Natural killer cell (primary cell): Measurements from ENCODE around the gene MASP2. TPM values are rescaled to one million over a fixed set of nuclear protein-coding genes. Genes with fewer than 3 reads are reported as not detected.
A peak's percentile ranks its signal among the peaks of the same experiment; 100 is the strongest.

Experiments
- ATAC-seq, 3 donors: fragments of 150-1000 bp in 2 of 3; fragments of 200-7000 bp in 1 of 3; cut with Tn5 transposase; 1 replicate in 1 of 3; 2 replicates in 2 of 3; pipeline ENCODE4 v1.10.0; 2021; ENCODE audit warnings: mild to moderate bottlenecking in 2 of 3, moderate library complexity in 2 of 3
- DNase-seq, 2 donors: peaks; one replicate each; pipeline versions ENCODE4 v3.0.0 to v3.0.0-alpha.2; 2013 to 2021; ENCODE audit warnings: mixed read lengths in 1 of 2
- H3K27ac ChIP-seq: one replicate; pipeline ENCODE4 v1.5.1; 2013; ENCODE audit warnings: mild to moderate bottlenecking, low read length
- H3K27me3 ChIP-seq: one replicate; pipeline ENCODE4 v1.6.1; 2013; ENCODE audit warnings: low read length; ENCODE audit not compliant: control insufficient read depth, insufficient read depth
- H3K36me3 ChIP-seq: one replicate; pipeline ENCODE4 v1.6.1; 2013; ENCODE audit warnings: low read length; ENCODE audit not compliant: control insufficient read depth, insufficient read depth
- H3K4me1 ChIP-seq: one replicate; pipeline ENCODE4 v1.6.1; 2013; ENCODE audit warnings: low read length; ENCODE audit not compliant: control insufficient read depth, insufficient read depth
- H3K4me3 ChIP-seq: one replicate; pipeline ENCODE4 v1.5.1; 2013; ENCODE audit warnings: low read length
- H3K9me3 ChIP-seq: one replicate; pipeline ENCODE4 v1.6.1; 2013; ENCODE audit warnings: low read length; ENCODE audit not compliant: control insufficient read depth, insufficient read depth
- H3K27ac Mint-ChIP-seq, 2 donors: one replicate each; pipeline ENCODE4 v1.8.0; 2022; ENCODE audit warnings: mild to moderate bottlenecking in 2 of 2, mixed read lengths in 2 of 2, moderate library complexity in 1 of 2
- H3K27me3 Mint-ChIP-seq, 2 donors: one replicate each; pipeline ENCODE4 v1.8.0; 2022; ENCODE audit warnings: low read depth in 2 of 2, mixed read lengths in 2 of 2
- H3K36me3 Mint-ChIP-seq: one replicate; pipeline ENCODE4 v1.8.0; 2022; ENCODE audit warnings: mixed read lengths
- H3K4me1 Mint-ChIP-seq, 2 donors: one replicate each; pipeline ENCODE4 v1.8.0; 2022; ENCODE audit warnings: mixed read lengths in 2 of 2
- H3K4me3 Mint-ChIP-seq: one replicate; pipeline ENCODE4 v1.8.0; 2022; ENCODE audit warnings: mild to moderate bottlenecking, moderate library complexity, mixed read lengths
- H3K9me3 Mint-ChIP-seq, 2 donors: one replicate each; pipeline ENCODE4 v1.8.0; 2022; ENCODE audit warnings: mixed read lengths in 2 of 2
- WGBS: methylation state at CpG from one replicate; pipeline ENCODE4 v1.1.7; 2013; ENCODE audit warnings: missing lambda C conversion rate; ENCODE audit not compliant: insufficient coverage; 5-methylcytosine and 5-hydroxymethylcytosine counted together
- intact Hi-C: fragments of 100-400 bp; cut with micrococcal nuclease; formaldehyde crosslinking; loops from one replicate; pipeline ENCODE4 v1.14.2; 2022
- total RNA-seq, 4 donors: library from RNA; stranded (reverse); fragments of 120-200 nt in 1 of 4; gene quantifications; one replicate each; pipeline versions ENCODE4 v1.2.3 to v1.2.4, GENCODE V29; 2013 to 2022
- TF ChIP-seq, protein P1 (sequence below): fragments of 200-600 bp; IDR thresholded peaks from one replicate; pipeline ENCODE4 v1.8.0; 2022; ENCODE audit warnings: antibody characterized with exemption

Gene MASP2
- total RNA-seq, 3 donors from 2014 or later (not counting 1 experiment from before 2014, with no cell fraction given) = 0.16 to 0.20 TPM; not detected in 1

GRCh38 chr1:11072216-11072917, 25.3 kb upstream of the MASP2 start:
- H3K27ac Mint-ChIP-seq = no peak overlapping the region
- H3K27me3 ChIP-seq = no peaks in the 10 kb centered on the region
- no peaks in the 10 kb centered on the region for H3K9me3 ChIP-seq
- no peak overlapping the region for H3K4me3 ChIP-seq
- TF ChIP-seq, protein P1, sequence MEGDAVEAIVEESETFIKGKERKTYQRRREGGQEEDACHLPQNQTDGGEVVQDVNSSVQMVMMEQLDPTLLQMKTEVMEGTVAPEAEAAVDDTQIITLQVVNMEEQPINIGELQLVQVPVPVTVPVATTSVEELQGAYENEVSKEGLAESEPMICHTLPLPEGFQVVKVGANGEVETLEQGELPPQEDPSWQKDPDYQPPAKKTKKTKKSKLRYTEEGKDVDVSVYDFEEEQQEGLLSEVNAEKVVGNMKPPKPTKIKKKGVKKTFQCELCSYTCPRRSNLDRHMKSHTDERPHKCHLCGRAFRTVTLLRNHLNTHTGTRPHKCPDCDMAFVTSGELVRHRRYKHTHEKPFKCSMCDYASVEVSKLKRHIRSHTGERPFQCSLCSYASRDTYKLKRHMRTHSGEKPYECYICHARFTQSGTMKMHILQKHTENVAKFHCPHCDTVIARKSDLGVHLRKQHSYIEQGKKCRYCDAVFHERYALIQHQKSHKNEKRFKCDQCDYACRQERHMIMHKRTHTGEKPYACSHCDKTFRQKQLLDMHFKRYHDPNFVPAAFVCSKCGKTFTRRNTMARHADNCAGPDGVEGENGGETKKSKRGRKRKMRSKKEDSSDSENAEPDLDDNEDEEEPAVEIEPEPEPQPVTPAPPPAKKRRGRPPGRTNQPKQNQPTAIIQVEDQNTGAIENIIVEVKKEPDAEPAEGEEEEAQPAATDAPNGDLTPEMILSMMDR = no peak
- no peaks in the 10 kb centered on the region for H3K27me3 Mint-ChIP-seq
- intact Hi-C loops = no loop called here
- WGBS = 72% methylated on average over 13 of the region's 13 CpGs
- H3K4me3 Mint-ChIP-seq = no peak overlapping the region
- H3K36me3 ChIP-seq = peaks cover 87% of the 10 kb centered on the region
- no peaks in the 10 kb centered on the region for H3K4me1 Mint-ChIP-seq
- no peak for ATAC-seq
- H3K4me1 ChIP-seq = no peaks in the 10 kb centered on the region
- H3K36me3 Mint-ChIP-seq = peaks cover 23% of the 10 kb centered on the region
- DNase-seq = no peak
- no peaks in the 10 kb centered on the region for H3K9me3 Mint-ChIP-seq
- H3K27ac ChIP-seq = no peak overlapping the region

GRCh38 chr1:11071463-11072215, 24.6 kb upstream of the MASP2 start:
- DNase-seq = no peak
- H3K27ac ChIP-seq = no peak overlapping the region

DNA sequence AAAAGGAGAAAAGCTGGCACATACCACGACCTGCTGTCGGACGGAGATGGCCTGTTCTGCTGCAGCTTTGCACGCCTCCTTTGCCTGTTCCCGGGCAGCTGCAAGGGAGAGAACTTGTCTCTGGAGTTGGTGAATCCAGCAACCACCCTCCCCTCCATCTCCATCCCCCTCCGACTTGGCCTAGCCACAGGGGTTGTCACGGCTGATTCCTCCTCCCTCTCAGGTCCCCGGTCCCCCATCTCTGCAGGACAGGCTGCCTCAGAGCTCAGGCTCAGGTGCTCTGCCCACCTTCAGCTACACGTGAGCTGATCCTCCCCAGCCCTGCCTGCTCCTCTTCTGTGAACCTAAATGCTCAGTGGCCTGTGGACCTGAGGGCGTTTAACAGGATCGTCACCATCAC, 23.8 kb upstream of the MASP2 start:
- peak overlapping the region in 1 of 2 donors; percentile 11 for H3K27ac Mint-ChIP-seq
- H3K9me3 Mint-ChIP-seq = no peaks in the 10 kb centered on the region
- intact Hi-C loops = no loop called here
- Histone ChIP-seq H3K4me1 (no peaks in the 10 kb centered on the region), H3K27ac (no peak overlapping the region), H3K4me3 (no peak overlapping the region), H3K36me3 (peaks cover 84% of the 10 kb centered on the region), H3K9me3 (no peaks in the 10 kb centered on the region), H3K27me3 (no peaks in the 10 kb centered on the region)
- no peak overlapping the region for H3K4me3 Mint-ChIP-seq
- WGBS = 97% methylated on average over 11 of the region's 11 CpGs
- TF ChIP-seq, protein P1 = no peak
- H3K36me3 Mint-ChIP-seq = peaks cover 23% of the 10 kb centered on the region
- no peaks in the 10 kb centered on the region for H3K27me3 Mint-ChIP-seq
- no peaks in the 10 kb centered on the region for H3K4me1 Mint-ChIP-seq
- no peak for ATAC-seq
- no peak for DNase-seq

More at GRCh38 chr1:11071463-11072215, 24.6 kb upstream of the MASP2 start:
- TF ChIP-seq, protein P1 = no peak
- no peak for ATAC-seq
- Mint-ChIP-seq H3K4me3 (no peak overlapping the region), H3K36me3 (peaks cover 23% of the 10 kb centered on the region), H3K27me3 (no peaks in the 10 kb centered on the region), H3K4me1 (no peaks in the 10 kb centered on the region), H3K9me3 (no peaks in the 10 kb centered on the region), H3K27ac (peak overlapping the region; percentile 11 to 41)
- Histone ChIP-seq H3K4me1 (no peaks in the 10 kb centered on the region), H3K36me3 (peaks cover 84% of the 10 kb centered on the region), H3K4me3 (no peak overlapping the region), H3K27me3 (no peaks in the 10 kb centered on the region), H3K9me3 (no peaks in the 10 kb centered on the region)
- intact Hi-C loops = no loop called here
- WGBS = 90% methylated on average over 15 of the region's 15 CpGs
